GM12878 (cell line): Measurements from ENCODE around the gene CYP51A1. TPM values are rescaled to one million over a fixed set of nuclear protein-coding genes. Genes with fewer than 3 reads are reported as not detected.

Source experiments
- ATAC-seq: fragments of 200-7000 bp; cut with Tn5 transposase; 3 replicates; pipeline ENCODE4 v1.9.1; 2020; ENCODE audit warnings: mild to moderate bottlenecking, moderate library complexity
- Bru-seq: library from RNA; stranded (reverse); fragments of 400-500 nt; gene quantifications from one replicate; lab custom pipeline; 2021; lab: Mats Ljungman, UMichigan
- BruChase-seq, 2 experiments: library from RNA; stranded (reverse); fragments of 400-500 nt; gene quantifications; one replicate each; lab custom pipeline; 2021; lab: Mats Ljungman, UMichigan
- BruUV-seq: library from RNA; stranded (reverse); fragments of 400-500 nt; replicated peaks from 2 replicates; lab custom pipeline; 2021; lab: Mats Ljungman, UMichigan
- CTCF ChIA-PET: fragments of 300-600 bp; sonication (Branson Sonifier 250); formaldehyde crosslinking; extraction: SDS; loops from one replicate; lab custom pipeline; 2021; ENCODE audit warnings: inconsistent platforms; lab: Yijun Ruan, JAX
- POLR2A ChIA-PET: fragments of 350-600 bp; formaldehyde crosslinking; extraction: SDS; loops from one replicate; lab custom pipeline; 2021; ENCODE audit warnings: inconsistent platforms; lab: Charles Lee
- RAD21 ChIA-PET: fragments of 300-600 bp; sonication (Branson Sonifier 250); formaldehyde crosslinking; loops from one replicate; lab custom pipeline; 2023; ENCODE audit warnings: antibody characterized with exemption; ENCODE audit not compliant: unreplicated experiment; lab: Charles Lee
- SMC1A ChIA-PET: fragments of 300-600 bp; sonication (Branson Sonifier 250); formaldehyde crosslinking; loops from one replicate; lab custom pipeline; 2023; ENCODE audit not compliant: unreplicated experiment, uncharacterized antibody; lab: Charles Lee
- DNase-seq: peaks from one replicate; pipeline ENCODE4 v3.0.0-alpha.2; 2011; ENCODE audit warnings: low read depth, low spot score
- FAIRE-seq: peaks from 3 replicates; lab custom pipeline; 2011; peaks lifted over from hg19 to GRCh38; lab: Jason Lieb, UNC
- H2AFZ ChIP-seq: 2 replicates; pipeline ENCODE4 v1.6.0; 2011; ENCODE audit warnings: low read depth, low read length, control low read depth; ENCODE audit not compliant: control insufficient read depth
- H3K27ac ChIP-seq: 2 replicates; pipeline ENCODE4 v1.5.1; 2011; ENCODE audit warnings: control low read depth; ENCODE audit not compliant: control insufficient read depth, insufficient read depth
- H3K27me3 ChIP-seq, 2 experiments: replicated peaks in 1 of 2; 2 replicates each; pipeline versions ENCODE4 v1.6.0 to v1.6.1; 2011; ENCODE audit warnings: low read length in 1 of 2; ENCODE audit not compliant: control insufficient read depth in 2 of 2, insufficient read depth in 2 of 2
- H3K36me3 ChIP-seq, 2 experiments: 2 replicates each; pipeline ENCODE4 v1.5.1; 2011; ENCODE audit warnings: low read length in 1 of 2; ENCODE audit not compliant: control insufficient read depth in 2 of 2, insufficient read depth in 2 of 2
- H3K4me1 ChIP-seq: 2 replicates; pipeline ENCODE4 v1.6.1; 2011; ENCODE audit warnings: mild to moderate bottlenecking, low read length, moderate library complexity, mixed read lengths; ENCODE audit not compliant: control insufficient read depth, insufficient read depth
- H3K4me2 ChIP-seq: 2 replicates; pipeline ENCODE4 v1.6.0; 2011; ENCODE audit warnings: control low read depth; ENCODE audit not compliant: control insufficient read depth, insufficient read depth
- H3K4me3 ChIP-seq: fragments of 200-600 bp; sonication (generic); 2 replicates; pipeline ENCODE4 v1.5.1; 2016
- H3K79me2 ChIP-seq: 2 replicates; pipeline ENCODE4 v1.6.0; 2011; ENCODE audit warnings: low read length; ENCODE audit not compliant: control insufficient read depth, insufficient read depth
- H3K9ac ChIP-seq: 2 replicates; pipeline ENCODE4 v1.8.0; 2011; ENCODE audit warnings: low read length, control low read depth, mixed read lengths; ENCODE audit not compliant: control insufficient read depth, insufficient read depth
- H3K9me3 ChIP-seq: replicated peaks from 3 replicates; pipeline ENCODE4 v1.5.1; 2011; ENCODE audit warnings: mild to moderate bottlenecking, low read length; ENCODE audit not compliant: control insufficient read depth, insufficient read depth
- H4K20me1 ChIP-seq: 2 replicates; pipeline ENCODE4 v1.6.0; 2011; ENCODE audit not compliant: control insufficient read depth, insufficient read depth
- BCL3 ChIP-seq: IDR thresholded peaks from 2 replicates; pipeline ENCODE4 v1.6.1; 2011; ENCODE audit warnings: borderline replicate concordance, low read depth, mild to moderate bottlenecking, moderate library complexity, low read length; ENCODE audit not compliant: insufficient read depth, poor library complexity, severe bottlenecking
- CBFB ChIP-seq: IDR thresholded peaks from 2 replicates; pipeline ENCODE4 v1.6.1; 2016; ENCODE audit warnings: antibody characterized with exemption, low read depth
- CHD2 ChIP-seq: IDR thresholded peaks from 2 replicates; pipeline ENCODE4 v1.6.1; 2011; ENCODE audit warnings: low read depth, low read length, improper control_type of control experiment, borderline replicate concordance
- EZH2 ChIP-seq: IDR thresholded peaks from 2 replicates; pipeline ENCODE4 v1.6.1; 2012; ENCODE audit warnings: low read depth, mild to moderate bottlenecking, control low read depth, inconsistent platforms, low read length, borderline replicate concordance; ENCODE audit not compliant: control insufficient read depth
- GABPA ChIP-seq: IDR thresholded peaks from 2 replicates; pipeline ENCODE4 v1.6.1; 2014; ENCODE audit warnings: antibody characterized with exemption, low read depth, mild to moderate bottlenecking, inconsistent platforms
- JUNB ChIP-seq: IDR thresholded peaks from 2 replicates; pipeline ENCODE4 v1.6.1; 2016; ENCODE audit warnings: antibody characterized with exemption, mild to moderate bottlenecking
- KLF5 ChIP-seq: fragments of 450-650 bp; IDR thresholded peaks from 2 replicates; pipeline ENCODE4 v1.6.1; 2014; ENCODE audit warnings: mild to moderate bottlenecking; ENCODE audit not compliant: partially characterized antibody
- MTA3 ChIP-seq: IDR thresholded peaks from 2 replicates; pipeline ENCODE4 v1.6.1; 2012; ENCODE audit warnings: low read length, inconsistent platforms, borderline replicate concordance
- NR2C2 ChIP-seq: IDR thresholded peaks from 2 replicates; pipeline ENCODE4 v1.6.1; 2011; ENCODE audit warnings: borderline replicate concordance, low read depth; ENCODE audit not compliant: control insufficient read depth, insufficient read length
- SMAD5 ChIP-seq: IDR thresholded peaks from 2 replicates; pipeline ENCODE4 v1.6.1; 2016; ENCODE audit warnings: antibody characterized with exemption, low read depth
- SUPT20H ChIP-seq: IDR thresholded peaks from 2 replicates; pipeline ENCODE4 v1.6.1; 2011; ENCODE audit warnings: low read depth, mild to moderate bottlenecking, low read length, moderate library complexity, borderline replicate concordance; ENCODE audit not compliant: control insufficient read depth
- ZNF24 ChIP-seq: fragments of 450-650 bp; IDR thresholded peaks from 2 replicates; pipeline ENCODE4 v1.6.1; 2017; ENCODE audit warnings: antibody characterized with exemption, mild to moderate bottlenecking
- WGBS: methylation state at CpG from one replicate; pipeline ENCODE4 v1.1.6; 2016; ENCODE audit warnings: low lambda C conversion rate; ENCODE audit not compliant: insufficient replicate concordance, insufficient coverage; ENCODE audit errors: missing lambda C conversion rate; 5-methylcytosine and 5-hydroxymethylcytosine counted together
- in situ Hi-C: fragments of 300-500 bp; cut with MboI; formaldehyde crosslinking; loops from 9 replicates; pipeline ENCODE4 v1.14.3; 2018; ENCODE audit warnings: mixed read lengths
- intact Hi-C: fragments of 100-400 bp; cut with micrococcal nuclease; formaldehyde crosslinking; loops from one replicate; pipeline ENCODE4 v1.14.2; 2022; ENCODE audit not compliant: unreplicated experiment
- long read RNA-seq, 2 experiments: library from polyadenylated mRNA; unstranded; transcript quantifications; one replicate each; pipeline ENCODE4 v2.0.0, GENCODE V29; 2019 to 2020
- polyA minus RNA-seq, 3 experiments: library from RNA; depleted of rRNA, polyadenylated mRNA; stranded (reverse); fragments of >200 nt; gene quantifications; 2 replicates each; pipeline ENCODE4 v1.2.3, GENCODE V29; 2011
- polyA plus RNA-seq, 11 experiments: library from polyadenylated mRNA; depleted of rRNA in 4 of 11; unstranded in 6 of 11; stranded (reverse) in 5 of 11; fragments of >200 nt; fragmentation: Nextera tagmentation in 4 of 11; fragmentation: Illumina TruSeq in 1 of 11; extraction: Ambion mirVana in 4 of 11; extraction: Trizol in 1 of 11; gene quantifications; 1 replicate in 1 of 11; 2 replicates in 10 of 11; pipeline versions ENCODE4 v1.2.1 to v1.2.3, GENCODE V29; 2011 to 2016; ENCODE audit warnings: inconsistent platforms in 2 of 11, missing spikeins in 2 of 11, low read depth in 1 of 11
- total RNA-seq, 4 experiments: library from RNA; depleted of rRNA in 3 of 4; stranded (reverse); fragments of >200 nt in 3 of 4; fragmentation: Illumina TruSeq in 1 of 4; extraction: Trizol in 1 of 4; gene quantifications; 2 replicates each; pipeline versions ENCODE4 v1.2.1 to v1.2.3, GENCODE V29; 2013 to 2021
- TF ChIP-seq, protein P1 (sequence below): fragments of 150-350 bp; IDR thresholded peaks from 2 replicates; pipeline ENCODE4 v1.6.1; 2014; ENCODE audit warnings: mild to moderate bottlenecking, low read depth, low read length

CYP51A1 gene
- 103 and 112 TPM in 2 replicates for total RNA-seq (2013; cell fraction: nucleolus; rRNA removed)
- total RNA-seq (2014; rRNA removed) = 91.9 and 119 TPM in 2 replicates
- 113 and 117 TPM in 2 replicates for total RNA-seq (2014; rRNA removed; fragmentation: Illumina TruSeq; extraction: Trizol)
- total RNA-seq (2021) = 78.4 and 82.7 TPM in 2 replicates
- polyA plus RNA-seq (2011; ENCODE audit: low read depth) = 34.8 TPM
- 21.5 and 31.5 TPM in 2 replicates for polyA plus RNA-seq (2011; rRNA removed)
- 14.1 and 23.2 TPM in 2 replicates for polyA plus RNA-seq (2011; cell fraction: cytosol; rRNA removed)
- polyA plus RNA-seq (2011; cell fraction: nucleus; rRNA removed) = 6.5 and 10.0 TPM in 2 replicates
- polyA plus RNA-seq (2012) = 47.5 and 57.5 TPM in 2 replicates
- 63.8 and 80.8 TPM in 2 replicates for polyA plus RNA-seq (2014; fragmentation: Illumina TruSeq; extraction: Trizol)
- 10 to 100 TPM; 28.1 to 33.1 TPM for polyA plus RNA-seq (2014; fragmentation: Nextera tagmentation; extraction: Ambion mirVana)
- polyA plus RNA-seq (2014; rRNA removed) = 38.6 and 47.3 TPM in 2 replicates
- polyA plus RNA-seq (2016; fragmentation: Nextera tagmentation; extraction: Ambion mirVana) = 10 to 100 TPM; 59.9 to 74.8 TPM
- polyA minus RNA-seq (2011; rRNA and poly(A)+ RNA removed) = 31.4 and 38.8 TPM in 2 replicates
- polyA minus RNA-seq (2011; cell fraction: cytosol; rRNA and poly(A)+ RNA removed) = 20.6 and 25.9 TPM in 2 replicates
- 10.4 and 13.8 TPM in 2 replicates for polyA minus RNA-seq (2011; cell fraction: nucleus; rRNA and poly(A)+ RNA removed)
- percentile 95 among the genes with signal in this experiment for Bru-seq, nascent RNA
- BruChase-seq, experiment 1, labeled RNA remaining after a 6-hour chase = percentile 97 among the genes with signal in this experiment
- BruChase-seq, experiment 2, labeled RNA remaining after a 2-hour chase = percentile 97 among the genes with signal in this experiment
- long read RNA-seq, experiment 1, transcript CYP51A1-201 (10 exons, 3,210 nt) = major isoform, 37 of 42 reads
- long read RNA-seq, experiment 1, partial matches to known transcripts = 1 of 42 reads
- long read RNA-seq, experiment 1, other reads (novel, unspliced or antisense) = 0 of 42 reads
- long read RNA-seq, experiment 2, transcript CYP51A1-201 (10 exons, 3,210 nt) = major isoform, 160 of 214 reads
- long read RNA-seq, experiment 2, transcript CYP51A1-203 (10 exons, 1,729 nt) = minor isoform, 17 of 214 reads
- long read RNA-seq, experiment 2, partial matches to known transcripts = 15 of 214 reads
- long read RNA-seq, experiment 2, other reads (novel, unspliced or antisense) = 22 of 214 reads

DNA sequence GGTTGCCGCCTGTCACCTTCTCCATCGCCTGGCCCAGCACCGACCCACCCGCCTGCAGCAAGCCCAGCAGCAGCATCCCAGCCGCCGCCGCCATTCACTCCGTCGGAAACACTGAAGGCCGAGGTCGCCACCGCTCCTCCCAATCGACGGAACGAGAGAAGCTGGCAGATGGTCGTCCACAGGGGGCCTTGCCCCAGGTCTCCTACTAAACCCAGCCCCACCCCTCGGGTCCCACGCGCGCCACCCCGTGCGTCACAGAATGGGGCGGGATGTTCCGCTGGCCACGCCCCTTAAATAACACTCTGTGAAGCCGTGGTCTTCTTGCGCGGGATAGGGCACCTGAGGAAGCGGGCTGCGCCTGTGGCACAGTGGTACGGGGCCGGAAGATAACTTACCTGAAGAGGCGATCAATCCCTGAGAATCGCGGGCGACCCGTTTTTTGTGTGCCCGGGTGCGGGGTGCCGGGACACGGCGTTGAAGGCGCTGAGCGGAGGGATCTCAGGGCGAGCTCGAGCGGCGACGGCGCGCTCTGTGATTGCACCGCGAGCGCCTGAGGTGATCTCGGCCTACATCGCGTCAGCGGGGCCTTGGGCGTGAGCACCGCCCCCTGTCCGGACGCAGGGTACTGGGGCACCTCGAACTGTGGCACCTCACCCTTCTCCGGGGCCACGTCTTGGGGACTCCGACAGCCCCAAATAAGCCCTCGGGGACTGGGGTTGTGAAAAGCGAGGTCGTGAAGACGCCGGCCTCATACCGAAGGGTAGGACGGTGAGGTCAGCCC lies at the start of gene CYP51A1:
Gene CYP51A1, minus strand, starts transcription at position 207 of the 781 bp plus-strand sequence. Its CDS starts 113 bp downstream, at position 94.
- H3K9me3 ChIP-seq = no peaks in the 10 kb centered on the region; the same call in 2 of the 3 replicates
- ChIA-PET POLR2A (interaction anchor here (0.5 to 2.0 kb wide), 11 partner anchors 9 to 394 kb away, joined by 3 to 8 read pairs (median 5); partner anchors contain the start of genes AKAP9, ANKIB1, KRIT1 and PEX1), RAD21 (interaction anchor here (1.4 kb wide), 1 partner anchor 112 kb away, joined by 5 read pairs; the partner anchor contains the start of genes ANKIB1 and KRIT1), CTCF (interaction anchor here (0.6 to 2.5 kb wide), 6 partner anchors 8 to 1789 kb away, joined by 3 to 9 read pairs (median 3); no protein-coding TSS in a partner anchor), SMC1A (interaction anchor here (1.5 to 2.0 kb wide), 3 partner anchors 10 to 313 kb away, joined by 3 to 11 read pairs (median 8); partner anchors contain the start of gene GATAD1)
- H4K20me1 ChIP-seq = no peaks in the 10 kb centered on the region
- peak within 1 kb of the TSS; percentile 99 for H2AFZ ChIP-seq
- intact Hi-C loops = loop anchor here (2.0 to 5.0 kb wide), 4 partner anchors 113 to 314 kb away; partner anchors contain the start of genes AKAP9, ANKIB1, KRIT1 and MTERF1
- H3K4me3 ChIP-seq = peak within 1 kb of the TSS; percentile 79
- peak; percentile 76 for DNase-seq
- no peaks in the 10 kb centered on the region for H3K27me3 ChIP-seq
- peak; percentile 90 for ATAC-seq
- in situ Hi-C loops = no loop called here
- H3K27ac ChIP-seq = peak within 1 kb of the TSS; percentile 99
- peak; percentile 65 for FAIRE-seq
- BruUV-seq = no TSS peak
- H3K79me2 ChIP-seq = peaks cover 50% of the 10 kb centered on the region
- peak within 1 kb of the TSS; percentile 94 for H3K9ac ChIP-seq
- WGBS = 1% methylated on average over 73 of the region's 73 CpGs
- peaks cover 3% of the 10 kb centered on the region; the same call in 1 of the 2 replicates for H3K4me1 ChIP-seq
- peak within 1 kb of the TSS; percentile 93 for H3K4me2 ChIP-seq
- H3K36me3 ChIP-seq = peaks cover 0 to 3% of the 10 kb centered on the region in 2 experiments; a peak in 1 of 4 replicates
- peak; percentile 74 for TF ChIP-seq KLF5
- TF ChIP-seq MTA3 = no peak
- TF ChIP-seq, protein P1, sequence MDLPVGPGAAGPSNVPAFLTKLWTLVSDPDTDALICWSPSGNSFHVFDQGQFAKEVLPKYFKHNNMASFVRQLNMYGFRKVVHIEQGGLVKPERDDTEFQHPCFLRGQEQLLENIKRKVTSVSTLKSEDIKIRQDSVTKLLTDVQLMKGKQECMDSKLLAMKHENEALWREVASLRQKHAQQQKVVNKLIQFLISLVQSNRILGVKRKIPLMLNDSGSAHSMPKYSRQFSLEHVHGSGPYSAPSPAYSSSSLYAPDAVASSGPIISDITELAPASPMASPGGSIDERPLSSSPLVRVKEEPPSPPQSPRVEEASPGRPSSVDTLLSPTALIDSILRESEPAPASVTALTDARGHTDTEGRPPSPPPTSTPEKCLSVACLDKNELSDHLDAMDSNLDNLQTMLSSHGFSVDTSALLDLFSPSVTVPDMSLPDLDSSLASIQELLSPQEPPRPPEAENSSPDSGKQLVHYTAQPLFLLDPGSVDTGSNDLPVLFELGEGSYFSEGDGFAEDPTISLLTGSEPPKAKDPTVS = no peak
- TF ChIP-seq NR2C2 = no peak
- no peak for TF ChIP-seq EZH2
- 0 out of 2 replicates have a peak, but pooled peaks have one; percentile 1 for TF ChIP-seq JUNB
- TF ChIP-seq GABPA = no peak
- TF ChIP-seq CBFB = peak; percentile 83; the same call in 1 of the 2 replicates
- TF ChIP-seq ZNF24 = no peak
- TF ChIP-seq SUPT20H = no peak
- TF ChIP-seq BCL3 = peak; percentile 13
- TF ChIP-seq CHD2 = peak; percentile 97
- TF ChIP-seq SMAD5 = no peak
